Loucy (cell line): ENCODE measurements around the gene FOXB2.
"Not testable (repeated sequence)": the region's sequence is repeated elsewhere in the genome, so short reads cannot be mapped to it uniquely, and the experiment has no call there.

Experiments used
- H2AFZ ChIP-seq: fragments of 200-600 bp; sonication (generic); 2 replicates; pipeline ENCODE4 v1.6.0; 2016; ENCODE audit warnings: antibody characterized with exemption, mild to moderate bottlenecking, low read length, moderate library complexity
- H3F3A ChIP-seq: fragments of 200-600 bp; 2 replicates; pipeline ENCODE4 v1.6.0; 2016; ENCODE audit warnings: antibody characterized with exemption, low read depth, mild to moderate bottlenecking
- H3K27me3 ChIP-seq: fragments of 200-600 bp; sonication (generic); 2 replicates; pipeline ENCODE4 v1.6.1; 2014; ENCODE audit warnings: low read length, mild to moderate bottlenecking; ENCODE audit not compliant: insufficient read depth, poor library complexity, severe bottlenecking
- H3K36me3 ChIP-seq: fragments of 200-600 bp; sonication (generic); 2 replicates; pipeline ENCODE4 v1.6.1; 2016; ENCODE audit warnings: low read length; ENCODE audit not compliant: insufficient read depth
- H3K4me1 ChIP-seq: fragments of 200-600 bp; sonication (generic); 2 replicates; pipeline ENCODE4 v1.5.1; 2014; ENCODE audit warnings: low read length, mild to moderate bottlenecking; ENCODE audit not compliant: insufficient read depth, poor library complexity, severe bottlenecking
- H3K4me2 ChIP-seq: fragments of 200-600 bp; sonication (generic); 2 replicates; pipeline ENCODE4 v1.6.0; 2014; ENCODE audit warnings: antibody characterized with exemption, low read length, low read depth, mild to moderate bottlenecking; ENCODE audit not compliant: poor library complexity, severe bottlenecking
- H3K4me3 ChIP-seq: fragments of 200-600 bp; sonication (generic); 2 replicates; pipeline ENCODE4 v1.5.1; 2014; ENCODE audit warnings: low read length, mild to moderate bottlenecking, mixed read lengths; ENCODE audit not compliant: poor library complexity, severe bottlenecking
- H3K79me2 ChIP-seq: fragments of 200-600 bp; sonication (generic); 2 replicates; pipeline ENCODE4 v1.6.1; 2014; ENCODE audit warnings: low read length; ENCODE audit not compliant: insufficient read depth
- H3K9ac ChIP-seq: fragments of 200-600 bp; sonication (generic); 2 replicates; pipeline ENCODE4 v1.6.0; 2014; ENCODE audit warnings: mild to moderate bottlenecking, low read depth, low read length, moderate library complexity; ENCODE audit not compliant: poor library complexity, severe bottlenecking
- H3K9me2 ChIP-seq: fragments of 200-600 bp; sonication (generic); replicated peaks from 2 replicates; pipeline ENCODE4 v1.6.1; 2016; ENCODE audit warnings: low read depth, low read length, mixed read lengths
- H3K9me3 ChIP-seq: fragments of 200-600 bp; sonication (generic); 2 replicates; pipeline ENCODE4 v1.6.1; 2014; ENCODE audit warnings: mild to moderate bottlenecking, antibody characterized with exemption, low read length, low read depth; ENCODE audit not compliant: insufficient read depth
- H4K20me1 ChIP-seq: fragments of 200-600 bp; sonication (generic); 2 replicates; pipeline ENCODE4 v1.6.0; 2014; ENCODE audit warnings: antibody characterized with exemption, low read length, mild to moderate bottlenecking; ENCODE audit not compliant: insufficient read depth, poor library complexity, severe bottlenecking
- EZH2phosphoT487 ChIP-seq: fragments of 200-600 bp; IDR thresholded peaks from 2 replicates; pipeline ENCODE4 v1.6.1; 2018; ENCODE audit warnings: antibody characterized with exemption, mild to moderate bottlenecking, moderate library complexity, borderline replicate concordance
- TF ChIP-seq, protein P1 (sequence below): fragments of 200-600 bp; sonication (generic); conservative IDR thresholded peaks from 2 replicates; pipeline ENCODE4 v1.5.1; 2014; ENCODE audit warnings: mild to moderate bottlenecking, antibody characterized with exemption, low read length

The FOXB2 gene

DNA sequence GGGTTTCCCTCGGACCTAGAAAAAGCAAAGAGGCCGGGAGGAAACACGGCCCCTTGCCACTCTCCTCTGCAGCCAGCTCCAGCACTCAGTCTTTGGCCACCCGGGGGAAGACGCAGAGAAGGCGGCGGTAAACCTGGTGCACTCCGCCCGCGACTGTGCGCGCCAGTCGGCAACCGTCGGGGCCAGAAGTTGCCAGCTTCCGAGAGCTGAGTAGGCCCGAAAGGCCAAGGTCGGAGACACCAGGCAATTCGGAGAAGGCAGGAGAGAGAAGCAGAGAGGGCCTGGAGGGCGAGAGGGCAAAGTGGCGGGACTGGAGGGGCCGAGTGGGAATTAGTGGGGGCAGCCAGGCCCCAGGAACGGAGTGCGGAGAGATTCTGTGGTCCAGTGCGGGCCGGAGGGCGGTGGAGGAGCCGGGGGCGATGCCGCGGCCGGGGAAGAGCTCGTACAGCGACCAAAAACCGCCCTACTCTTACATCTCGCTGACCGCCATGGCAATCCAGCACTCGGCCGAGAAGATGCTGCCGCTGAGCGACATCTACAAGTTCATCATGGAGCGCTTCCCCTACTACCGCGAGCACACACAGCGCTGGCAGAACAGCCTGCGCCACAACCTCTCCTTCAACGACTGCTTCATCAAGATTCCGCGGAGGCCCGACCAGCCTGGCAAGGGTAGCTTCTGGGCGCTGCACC is at the start of gene FOXB2:
Gene FOXB2, plus strand, starts transcription at position 420 of the 690 bp plus-strand sequence. Its CDS starts 0 bp downstream, at position 420.
- H3K9me2 ChIP-seq, result no peaks in the 10 kb centered on the region
- H2AFZ ChIP-seq, result no peak within 1 kb of the TSS
- TF ChIP-seq, protein P1, sequence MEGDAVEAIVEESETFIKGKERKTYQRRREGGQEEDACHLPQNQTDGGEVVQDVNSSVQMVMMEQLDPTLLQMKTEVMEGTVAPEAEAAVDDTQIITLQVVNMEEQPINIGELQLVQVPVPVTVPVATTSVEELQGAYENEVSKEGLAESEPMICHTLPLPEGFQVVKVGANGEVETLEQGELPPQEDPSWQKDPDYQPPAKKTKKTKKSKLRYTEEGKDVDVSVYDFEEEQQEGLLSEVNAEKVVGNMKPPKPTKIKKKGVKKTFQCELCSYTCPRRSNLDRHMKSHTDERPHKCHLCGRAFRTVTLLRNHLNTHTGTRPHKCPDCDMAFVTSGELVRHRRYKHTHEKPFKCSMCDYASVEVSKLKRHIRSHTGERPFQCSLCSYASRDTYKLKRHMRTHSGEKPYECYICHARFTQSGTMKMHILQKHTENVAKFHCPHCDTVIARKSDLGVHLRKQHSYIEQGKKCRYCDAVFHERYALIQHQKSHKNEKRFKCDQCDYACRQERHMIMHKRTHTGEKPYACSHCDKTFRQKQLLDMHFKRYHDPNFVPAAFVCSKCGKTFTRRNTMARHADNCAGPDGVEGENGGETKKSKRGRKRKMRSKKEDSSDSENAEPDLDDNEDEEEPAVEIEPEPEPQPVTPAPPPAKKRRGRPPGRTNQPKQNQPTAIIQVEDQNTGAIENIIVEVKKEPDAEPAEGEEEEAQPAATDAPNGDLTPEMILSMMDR, result no peak
- TF ChIP-seq EZH2phosphoT487, result no peak
- H3K9me3 ChIP-seq, result no peaks in the 10 kb centered on the region
- no peaks in the 10 kb centered on the region for H3F3A ChIP-seq
- no peak within 1 kb of the TSS for H3K4me3 ChIP-seq
- no peak within 1 kb of the TSS for H3K4me2 ChIP-seq
- H3K4me1 ChIP-seq, result no peaks in the 10 kb centered on the region
- no peaks in the 10 kb centered on the region for H3K27me3 ChIP-seq
- H4K20me1 ChIP-seq, result no peaks in the 10 kb centered on the region
- H3K36me3 ChIP-seq, result no peaks in the 10 kb centered on the region
- H3K79me2 ChIP-seq, result no peaks in the 10 kb centered on the region
- no peak within 1 kb of the TSS for H3K9ac ChIP-seq

DNA sequence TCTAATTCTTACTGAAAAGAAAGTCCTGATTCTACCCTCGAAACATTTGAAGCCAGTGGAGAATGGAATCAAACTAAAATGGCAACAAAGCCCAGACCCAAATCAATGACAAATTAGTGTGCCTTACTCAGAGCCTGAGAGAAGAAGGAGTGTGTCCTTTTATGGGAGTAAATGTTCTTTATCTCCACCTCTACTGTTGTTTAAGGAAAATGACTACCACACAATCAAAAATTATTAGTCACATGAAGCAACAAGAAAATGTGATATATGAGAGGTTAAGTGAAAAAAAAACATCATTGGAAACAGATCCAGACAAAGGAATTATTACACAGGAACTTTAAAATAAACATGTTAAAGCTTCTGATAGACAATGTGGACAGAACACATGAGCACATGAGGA is 49.7 kb upstream of the FOXB2 start:
- Histone ChIP-seq H3K27me3 (no peaks in the 10 kb centered on the region), H3F3A (no peaks in the 10 kb centered on the region), H3K4me3 (no peak overlapping the region), H3K79me2 (no peaks in the 10 kb centered on the region), H4K20me1 (no peaks in the 10 kb centered on the region), H3K9me2 (no peaks in the 10 kb centered on the region), H3K9me3 (no peaks in the 10 kb centered on the region), H3K36me3 (no peaks in the 10 kb centered on the region), H3K9ac (no peak overlapping the region), H3K4me1 (no peaks in the 10 kb centered on the region), H2AFZ (no peak overlapping the region), H3K4me2 (no peak overlapping the region)
- TF ChIP-seq, protein P1, result no peak
- TF ChIP-seq EZH2phosphoT487, result no peak

DNA sequence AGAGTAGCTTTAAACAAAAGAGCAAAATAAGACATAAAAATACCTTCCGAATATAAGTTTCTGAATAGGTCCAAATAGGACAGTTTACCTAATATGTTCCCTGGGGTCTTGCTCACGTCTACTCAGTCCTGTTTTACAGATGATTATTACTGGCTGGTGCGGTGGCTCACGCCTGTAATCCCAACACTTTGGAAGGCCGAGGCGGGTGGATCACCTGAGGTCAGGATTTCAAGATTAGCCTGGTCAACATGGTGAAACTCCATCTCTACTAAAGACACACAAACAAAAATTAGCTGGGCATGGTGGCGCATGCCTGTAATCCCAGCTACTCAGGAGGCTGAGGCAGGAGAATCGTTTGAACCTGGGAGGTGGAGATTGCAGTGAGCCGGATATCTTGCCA is 40.6 kb upstream of the FOXB2 start:
- H3K4me1 ChIP-seq, H3K79me2 ChIP-seq, H3K27me3 ChIP-seq, H4K20me1 ChIP-seq, H3K9me2 ChIP-seq, H3K36me3 ChIP-seq, H3K4me2 ChIP-seq, H3K9me3 ChIP-seq, H3F3A ChIP-seq, H3K9ac ChIP-seq, H3K4me3 ChIP-seq, H2AFZ ChIP-seq: not testable (repeated sequence)

DNA sequence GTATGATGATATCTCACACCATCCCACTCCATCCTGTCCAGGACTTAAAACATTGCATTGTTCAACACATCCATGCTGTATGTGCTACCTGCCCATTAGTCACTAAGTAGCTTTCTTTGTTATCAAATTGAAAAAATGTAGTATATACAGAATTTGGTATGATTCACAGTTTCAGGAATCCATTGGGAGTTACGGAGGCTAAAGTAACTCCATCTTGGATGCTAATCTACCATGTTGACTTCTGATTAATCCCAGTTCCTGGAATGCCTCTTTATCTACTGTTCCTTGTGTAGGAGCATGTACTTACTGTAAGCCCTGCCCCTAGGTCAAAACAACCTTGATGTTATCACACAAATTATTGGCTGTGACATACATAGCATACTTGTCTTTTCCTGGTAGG is 38.9 kb upstream of the FOXB2 start:
- no peaks in the 10 kb centered on the region for H3K4me1 ChIP-seq
- H3F3A ChIP-seq, result no peaks in the 10 kb centered on the region
- no peaks in the 10 kb centered on the region for H3K9me2 ChIP-seq
- H3K79me2 ChIP-seq, result no peaks in the 10 kb centered on the region
- H3K9me3 ChIP-seq, result no peaks in the 10 kb centered on the region
- TF ChIP-seq, protein P1, result no peak
- TF ChIP-seq EZH2phosphoT487, result no peak
- no peaks in the 10 kb centered on the region for H3K36me3 ChIP-seq
- no peaks in the 10 kb centered on the region for H3K27me3 ChIP-seq
- no peak overlapping the region for H3K9ac ChIP-seq
- H4K20me1 ChIP-seq, result no peaks in the 10 kb centered on the region
- no peak overlapping the region for H3K4me2 ChIP-seq
- H2AFZ ChIP-seq, result no peak overlapping the region
- H3K4me3 ChIP-seq, result no peak overlapping the region
